Panc1 (cell line): ENCODE results near the gene NID2.

Source experiments
- POLR2AphosphoS5 ChIP-seq: IDR thresholded peaks from 2 replicates; pipeline ENCODE4 v1.6.1; 2012; ENCODE audit warnings: mild to moderate bottlenecking, low read depth, low read length, moderate library complexity
- TF ChIP-seq, protein P1 (sequence below): fragments of 450-650 bp; IDR thresholded peaks from 2 replicates; pipeline ENCODE4 v1.5.1; 2017; ENCODE audit warnings: mild to moderate bottlenecking
- TF ChIP-seq, protein P2 (sequence below), 2 experiments: IDR thresholded peaks; 2 replicates each; pipeline ENCODE4 v1.6.1; 2011 to 2012; ENCODE audit warnings: low read depth in 2 of 2, control low read depth in 1 of 2, low read length in 1 of 2, mild to moderate bottlenecking in 1 of 2, moderate library complexity in 1 of 2; ENCODE audit not compliant: insufficient read depth in 1 of 2

DNA sequence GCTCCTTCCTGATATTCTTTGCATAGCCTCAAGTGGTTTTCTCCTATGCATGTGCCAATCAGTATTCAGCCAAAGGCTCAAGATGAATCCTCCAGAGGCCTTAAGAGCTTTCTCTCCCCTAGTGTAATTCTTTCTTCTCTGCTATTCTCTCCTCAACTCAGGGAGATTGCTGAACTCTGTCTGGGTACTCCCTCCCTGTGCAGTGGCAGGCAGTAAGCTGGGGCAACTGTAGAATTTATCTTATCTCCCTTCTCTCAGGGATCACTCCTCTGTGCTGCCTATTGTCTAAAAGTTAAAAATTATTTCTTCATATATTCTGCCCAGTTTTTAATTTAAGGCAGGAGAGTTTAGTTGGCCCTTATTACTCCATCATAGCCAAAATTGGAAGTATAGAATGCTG lies 108.0 kb downstream of the NID2 start:
- TF ChIP-seq, protein P1, sequence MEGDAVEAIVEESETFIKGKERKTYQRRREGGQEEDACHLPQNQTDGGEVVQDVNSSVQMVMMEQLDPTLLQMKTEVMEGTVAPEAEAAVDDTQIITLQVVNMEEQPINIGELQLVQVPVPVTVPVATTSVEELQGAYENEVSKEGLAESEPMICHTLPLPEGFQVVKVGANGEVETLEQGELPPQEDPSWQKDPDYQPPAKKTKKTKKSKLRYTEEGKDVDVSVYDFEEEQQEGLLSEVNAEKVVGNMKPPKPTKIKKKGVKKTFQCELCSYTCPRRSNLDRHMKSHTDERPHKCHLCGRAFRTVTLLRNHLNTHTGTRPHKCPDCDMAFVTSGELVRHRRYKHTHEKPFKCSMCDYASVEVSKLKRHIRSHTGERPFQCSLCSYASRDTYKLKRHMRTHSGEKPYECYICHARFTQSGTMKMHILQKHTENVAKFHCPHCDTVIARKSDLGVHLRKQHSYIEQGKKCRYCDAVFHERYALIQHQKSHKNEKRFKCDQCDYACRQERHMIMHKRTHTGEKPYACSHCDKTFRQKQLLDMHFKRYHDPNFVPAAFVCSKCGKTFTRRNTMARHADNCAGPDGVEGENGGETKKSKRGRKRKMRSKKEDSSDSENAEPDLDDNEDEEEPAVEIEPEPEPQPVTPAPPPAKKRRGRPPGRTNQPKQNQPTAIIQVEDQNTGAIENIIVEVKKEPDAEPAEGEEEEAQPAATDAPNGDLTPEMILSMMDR = no peak
- no peak for TF ChIP-seq POLR2AphosphoS5
- TF ChIP-seq, protein P2, sequence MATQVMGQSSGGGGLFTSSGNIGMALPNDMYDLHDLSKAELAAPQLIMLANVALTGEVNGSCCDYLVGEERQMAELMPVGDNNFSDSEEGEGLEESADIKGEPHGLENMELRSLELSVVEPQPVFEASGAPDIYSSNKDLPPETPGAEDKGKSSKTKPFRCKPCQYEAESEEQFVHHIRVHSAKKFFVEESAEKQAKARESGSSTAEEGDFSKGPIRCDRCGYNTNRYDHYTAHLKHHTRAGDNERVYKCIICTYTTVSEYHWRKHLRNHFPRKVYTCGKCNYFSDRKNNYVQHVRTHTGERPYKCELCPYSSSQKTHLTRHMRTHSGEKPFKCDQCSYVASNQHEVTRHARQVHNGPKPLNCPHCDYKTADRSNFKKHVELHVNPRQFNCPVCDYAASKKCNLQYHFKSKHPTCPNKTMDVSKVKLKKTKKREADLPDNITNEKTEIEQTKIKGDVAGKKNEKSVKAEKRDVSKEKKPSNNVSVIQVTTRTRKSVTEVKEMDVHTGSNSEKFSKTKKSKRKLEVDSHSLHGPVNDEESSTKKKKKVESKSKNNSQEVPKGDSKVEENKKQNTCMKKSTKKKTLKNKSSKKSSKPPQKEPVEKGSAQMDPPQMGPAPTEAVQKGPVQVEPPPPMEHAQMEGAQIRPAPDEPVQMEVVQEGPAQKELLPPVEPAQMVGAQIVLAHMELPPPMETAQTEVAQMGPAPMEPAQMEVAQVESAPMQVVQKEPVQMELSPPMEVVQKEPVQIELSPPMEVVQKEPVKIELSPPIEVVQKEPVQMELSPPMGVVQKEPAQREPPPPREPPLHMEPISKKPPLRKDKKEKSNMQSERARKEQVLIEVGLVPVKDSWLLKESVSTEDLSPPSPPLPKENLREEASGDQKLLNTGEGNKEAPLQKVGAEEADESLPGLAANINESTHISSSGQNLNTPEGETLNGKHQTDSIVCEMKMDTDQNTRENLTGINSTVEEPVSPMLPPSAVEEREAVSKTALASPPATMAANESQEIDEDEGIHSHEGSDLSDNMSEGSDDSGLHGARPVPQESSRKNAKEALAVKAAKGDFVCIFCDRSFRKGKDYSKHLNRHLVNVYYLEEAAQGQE (IDR thresholded peaks at IDR 0.05; ENCODE audit: insufficient read depth in 1 of 2, low read depth in 2 of 2, low read length in 1 of 2) = no peak
